HG03095 (cell line): ENCODE measurements around the gene ALDH1L1.

Source experiments
- ATAC-seq: cut with Tn5 transposase; IDR thresholded peaks from one replicate; pipeline ENCODE4 v1.9.1; 2021; ENCODE audit warnings: moderate library complexity; ENCODE audit not compliant: unreplicated experiment

Gene ALDH1L1

DNA sequence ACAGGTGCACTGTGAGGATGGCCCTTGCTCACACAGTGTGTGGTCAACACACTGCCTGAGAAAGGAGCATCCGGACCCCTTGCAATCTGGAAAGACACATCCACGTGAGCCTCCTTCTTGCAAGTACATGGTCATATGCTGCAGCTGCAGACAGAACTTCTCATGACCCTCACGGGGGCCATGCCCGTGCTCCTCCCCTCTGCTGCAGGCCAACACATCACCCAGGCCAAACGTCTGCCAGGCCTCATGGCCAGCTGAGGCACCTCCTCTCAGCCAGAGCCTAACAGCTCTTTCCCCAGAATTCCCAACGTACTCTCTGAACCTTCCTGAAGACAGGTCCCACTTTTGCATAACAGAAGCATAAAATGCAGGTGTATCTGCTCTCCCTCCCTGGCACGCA is 121.7 kb downstream of the ALDH1L1 start:
- ATAC-seq, result no peak

DNA sequence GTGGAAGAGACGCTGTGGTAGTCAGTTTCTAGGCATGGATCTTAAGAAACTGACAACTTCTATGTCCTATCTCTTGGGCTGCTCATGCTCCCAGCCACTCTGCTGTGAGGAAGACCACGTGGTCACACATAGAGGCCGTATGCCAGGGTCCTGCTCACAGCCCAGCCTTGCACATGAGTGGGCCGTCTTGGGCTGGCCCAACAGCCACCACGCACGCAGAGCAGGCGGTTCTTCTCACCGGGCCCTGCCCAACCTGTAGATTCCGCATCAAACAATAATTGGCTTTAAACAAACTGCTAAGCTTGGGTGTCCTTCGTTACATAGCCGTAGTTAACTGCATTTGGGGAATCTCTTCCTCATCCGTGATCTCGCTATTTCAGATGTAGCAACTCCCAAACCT is 122.5 kb downstream of the ALDH1L1 start:
- no peak for ATAC-seq

DNA sequence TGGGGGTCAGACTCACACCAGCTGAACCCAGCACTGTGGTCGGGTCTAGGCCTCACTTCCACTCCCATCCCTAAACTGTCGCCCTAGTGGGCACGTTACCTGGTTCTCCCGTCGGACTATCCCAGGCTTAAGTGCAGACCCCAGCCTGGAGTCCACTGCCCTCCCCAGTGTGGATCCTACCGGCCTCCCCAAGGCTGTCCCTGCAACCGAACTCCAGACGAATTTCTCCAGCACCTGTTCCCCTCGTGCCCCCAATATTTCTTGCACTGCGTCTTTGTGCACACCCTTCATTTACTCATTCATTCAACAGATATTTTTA is 122.9 kb downstream of the ALDH1L1 start:
- ATAC-seq, result no peak

- ATAC-seq, result no peak
These were observed 123.5 kb downstream of the ALDH1L1 start for GRCh38 chr3:126056681-126057500.

DNA sequence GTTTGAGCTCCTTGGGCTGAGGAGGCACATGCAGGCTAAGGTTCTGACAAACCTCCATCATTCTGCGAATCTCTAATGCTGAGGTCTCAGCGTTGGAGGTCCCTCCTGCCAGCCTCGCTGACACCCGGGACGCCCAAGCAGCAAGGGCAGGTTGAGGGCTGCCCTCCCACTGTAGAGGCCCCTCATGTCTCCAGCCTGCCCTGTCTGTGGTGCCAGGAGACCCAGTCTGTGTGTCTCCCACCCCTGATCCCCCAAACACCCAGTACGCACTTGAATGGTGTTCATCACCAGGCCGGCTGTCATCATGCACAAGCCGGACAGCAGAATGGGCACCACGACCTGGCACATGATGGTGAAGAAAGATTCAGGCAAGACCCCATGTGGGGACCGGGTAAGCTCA is 124.3 kb downstream of the ALDH1L1 start:
- no peak for ATAC-seq

DNA sequence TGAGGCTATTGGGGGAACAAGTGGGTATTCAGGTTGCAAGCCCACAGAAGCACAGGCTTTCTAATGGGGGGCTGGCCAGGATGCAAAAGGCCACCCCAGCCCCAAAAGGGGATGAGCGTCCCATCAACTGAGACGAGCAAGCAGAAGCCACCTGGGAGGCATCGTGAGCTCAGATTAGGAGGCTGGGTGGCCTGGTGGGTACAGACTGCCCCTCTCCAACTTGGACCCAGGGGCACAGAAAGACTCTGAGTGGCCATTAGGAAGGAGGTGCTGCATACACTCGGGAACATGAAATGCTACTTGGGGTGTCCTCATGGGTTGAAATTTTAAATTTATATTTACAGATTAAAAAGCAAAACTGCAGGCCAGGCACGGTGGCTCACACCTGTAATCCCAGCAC is 125.5 kb downstream of the ALDH1L1 start:
- no peak for ATAC-seq

- ATAC-seq, result no peak
These were observed 126.3 kb downstream of the ALDH1L1 start for GRCh38 chr3:126053949-126054569.
